Muscle of back (tissue), 11 donors: Measurements from ENCODE around the gene UBD. TPM values are rescaled to one million over a fixed set of nuclear protein-coding genes. Genes with fewer than 3 reads are reported as not detected.

ENCODE experiments used
- DNase-seq, 3 donors: peaks; one replicate each; pipeline versions ENCODE4 v3.0.0 to v3.0.0-alpha.2; 2013
- polyA plus RNA-seq, 10 donors: library from polyadenylated mRNA; unstranded; fragments of 120-200 nt; gene quantifications; one replicate each; pipeline ENCODE4 v1.2.1, GENCODE V29; 2013; ENCODE audit not compliant: insufficient read length in 10 of 10

Gene UBD
- polyA plus RNA-seq, 10 donors = 0.15 to 3.7 (median 0.38) TPM

DNA sequence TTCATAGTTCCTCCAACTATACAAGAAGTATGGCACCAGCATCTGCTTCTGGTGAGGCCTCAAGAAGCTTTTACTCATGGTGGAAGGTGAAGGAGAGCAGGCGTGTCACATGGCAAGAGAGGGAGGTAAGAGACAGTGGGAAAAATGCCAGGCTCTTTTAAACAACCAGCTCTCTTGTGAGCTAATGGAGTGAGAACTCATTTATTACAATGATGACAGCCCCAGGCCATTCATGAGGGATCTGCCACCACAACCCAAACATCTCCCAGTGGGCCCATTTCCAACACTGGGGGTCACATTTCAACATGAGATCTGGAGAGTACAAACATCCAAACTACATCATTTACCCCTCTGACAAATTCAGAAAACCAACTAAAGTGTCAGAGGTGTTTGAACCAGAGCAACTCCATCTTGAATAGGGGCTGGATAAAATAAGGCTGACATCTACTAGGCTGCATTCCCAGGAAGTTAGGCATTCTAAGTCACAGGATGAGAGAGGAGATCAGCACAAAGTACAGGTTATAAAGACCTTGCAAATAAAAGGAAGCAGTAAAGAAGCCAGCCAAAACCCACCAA is 2.2 kb upstream of the UBD start:
- DNase-seq = no peak

DNA sequence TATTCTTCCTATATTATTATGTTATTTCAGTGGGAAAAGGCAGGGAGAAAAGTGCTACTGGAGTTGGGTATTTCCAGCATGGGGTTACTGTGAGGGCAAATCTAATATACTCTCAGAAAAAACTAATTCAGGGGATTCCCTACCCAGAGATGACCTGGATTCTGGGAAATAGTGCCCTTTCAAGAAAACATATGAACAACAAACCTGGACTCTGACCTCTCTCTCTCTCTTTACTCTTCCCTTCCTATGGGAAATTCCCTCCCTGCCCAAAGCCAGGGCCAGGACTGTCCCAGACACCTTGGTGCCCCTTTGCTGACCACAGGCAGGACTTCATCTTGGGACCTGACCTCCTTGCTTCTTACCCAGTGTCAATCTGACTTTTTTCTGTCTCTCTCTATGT is 1.6 kb upstream of the UBD start:
- DNase-seq = no peak

DNA sequence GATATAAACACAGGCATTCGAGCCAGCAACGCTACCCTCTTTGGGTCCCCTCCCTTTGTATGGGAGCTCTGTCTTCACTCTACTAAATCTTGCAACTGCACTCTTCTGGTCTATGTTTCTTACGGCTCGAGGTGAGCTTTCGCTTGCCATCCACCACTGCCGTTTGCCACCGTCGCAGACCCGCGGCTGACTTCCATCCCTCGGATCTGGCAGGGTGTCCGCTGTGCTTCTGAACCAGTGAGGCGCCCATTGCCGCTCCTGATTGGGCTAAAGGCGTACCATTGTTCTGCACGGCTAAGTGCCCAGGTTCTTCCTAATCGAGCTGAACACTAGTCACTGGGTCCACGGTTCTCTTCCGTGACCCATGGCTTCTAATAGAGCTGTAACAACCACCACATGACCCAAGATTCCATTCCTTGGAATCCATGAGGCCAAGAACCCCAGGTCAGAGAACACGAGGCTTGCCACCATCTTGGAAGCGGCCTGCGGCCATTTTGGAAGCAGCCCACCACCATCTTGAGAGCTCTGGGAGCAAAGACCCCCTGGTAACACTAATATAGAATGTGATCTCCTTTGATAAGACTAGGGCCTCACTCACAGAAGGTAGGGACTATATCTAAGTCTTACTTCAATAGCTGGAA is 973 bp downstream of the UBD start:
- no peak for DNase-seq

DNA sequence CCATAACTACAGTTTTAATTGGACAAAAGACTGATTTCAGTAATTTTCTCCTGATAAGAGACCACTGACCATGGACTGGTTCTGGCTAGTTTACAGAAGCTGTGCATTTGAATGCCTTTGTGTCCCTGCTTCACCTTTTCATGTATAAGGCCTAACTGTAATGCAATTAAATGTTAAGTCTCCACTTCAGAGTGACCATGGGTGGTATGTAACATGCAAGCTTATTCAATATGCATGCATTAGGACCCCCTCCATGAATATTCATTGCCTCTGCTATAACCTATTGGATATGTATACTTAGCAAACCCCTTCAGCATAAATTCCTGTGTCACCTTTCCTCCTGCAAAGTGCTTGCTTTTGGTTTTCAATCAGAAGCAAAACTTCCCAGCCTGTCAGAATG is 2.2 kb downstream of the UBD start:
- no peak for DNase-seq

DNA sequence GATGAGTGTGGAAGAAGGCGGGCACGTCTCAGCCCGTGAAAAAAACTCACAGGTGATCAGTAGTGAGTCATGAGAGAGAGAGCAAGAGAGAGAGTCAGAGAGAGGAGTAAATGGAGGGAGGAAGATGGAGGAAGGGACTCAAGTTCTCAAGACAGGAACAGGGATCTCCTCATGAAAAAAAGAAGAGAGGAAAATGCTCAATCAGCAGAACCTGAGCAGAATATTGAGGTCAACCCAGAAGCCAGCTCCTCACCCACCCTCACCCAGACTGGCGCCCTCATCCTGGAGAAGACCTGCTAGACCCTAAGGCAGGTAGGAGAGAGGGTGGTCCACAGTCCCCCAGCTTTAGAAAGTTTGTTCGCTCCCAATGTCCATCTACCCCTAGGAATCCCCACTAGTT is 4.8 kb downstream of the UBD start:
- no peak for DNase-seq

DNA sequence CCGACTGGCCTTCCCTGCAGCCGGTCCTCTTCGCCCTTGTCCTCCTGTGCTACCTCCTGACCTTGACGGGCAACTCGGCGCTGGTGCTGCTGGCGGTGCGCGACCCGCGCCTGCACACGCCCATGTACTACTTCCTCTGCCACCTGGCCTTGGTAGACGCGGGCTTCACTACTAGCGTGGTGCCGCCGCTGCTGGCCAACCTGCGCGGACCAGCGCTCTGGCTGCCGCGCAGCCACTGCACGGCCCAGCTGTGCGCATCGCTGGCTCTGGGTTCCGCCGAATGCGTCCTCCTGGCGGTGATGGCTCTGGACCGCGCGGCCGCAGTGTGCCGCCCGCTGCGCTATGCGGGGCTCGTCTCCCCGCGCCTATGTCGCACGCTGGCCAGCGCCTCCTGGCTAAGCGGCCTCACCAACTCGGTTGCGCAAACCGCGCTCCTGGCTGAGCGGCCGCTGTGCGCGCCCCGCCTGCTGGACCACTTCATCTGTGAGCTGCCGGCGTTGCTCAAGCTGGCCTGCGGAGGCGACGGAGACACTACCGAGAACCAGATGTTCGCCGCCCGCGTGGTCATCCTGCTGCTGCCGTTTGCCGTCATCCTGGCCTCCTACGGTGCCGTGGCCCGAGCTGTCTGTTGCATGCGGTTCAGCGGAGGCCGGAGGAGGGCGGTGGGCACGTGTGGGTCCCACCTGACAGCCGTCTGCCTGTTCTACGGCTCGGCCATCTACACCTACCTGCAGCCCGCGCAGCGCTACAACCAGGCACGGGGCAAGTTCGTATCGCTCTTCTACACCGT is 6.1 kb downstream of the UBD start:
- peak; percentile 2 to 71 (median 52) for DNase-seq

DNA sequence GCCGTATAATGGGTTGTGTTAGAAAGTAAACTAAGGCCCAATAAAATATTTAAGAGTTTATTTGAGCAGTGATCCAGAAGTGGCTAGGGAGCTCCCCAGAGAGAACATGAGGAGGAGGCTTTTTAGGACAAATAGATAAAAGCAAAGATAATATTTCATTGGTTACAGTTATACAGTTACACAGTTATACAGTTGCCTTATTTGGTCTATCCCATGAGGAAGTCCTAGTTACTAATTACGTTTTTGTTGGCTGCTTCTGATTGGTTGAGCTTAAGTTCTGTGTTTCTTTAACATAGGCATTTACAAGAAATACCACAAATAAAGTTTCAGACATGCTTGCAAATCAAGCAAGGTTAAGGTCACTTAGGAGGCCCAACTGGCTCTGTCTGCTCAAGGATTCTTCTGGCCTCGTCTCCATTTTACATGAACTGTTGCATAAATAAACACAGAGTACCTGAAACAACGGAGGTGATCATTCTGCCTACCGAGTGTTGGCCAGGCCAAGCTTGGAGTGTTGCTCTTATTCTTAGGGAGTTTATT is 7.0 kb downstream of the UBD start:
- peak; percentile 37 to 75 (median 55) for DNase-seq

DNA sequence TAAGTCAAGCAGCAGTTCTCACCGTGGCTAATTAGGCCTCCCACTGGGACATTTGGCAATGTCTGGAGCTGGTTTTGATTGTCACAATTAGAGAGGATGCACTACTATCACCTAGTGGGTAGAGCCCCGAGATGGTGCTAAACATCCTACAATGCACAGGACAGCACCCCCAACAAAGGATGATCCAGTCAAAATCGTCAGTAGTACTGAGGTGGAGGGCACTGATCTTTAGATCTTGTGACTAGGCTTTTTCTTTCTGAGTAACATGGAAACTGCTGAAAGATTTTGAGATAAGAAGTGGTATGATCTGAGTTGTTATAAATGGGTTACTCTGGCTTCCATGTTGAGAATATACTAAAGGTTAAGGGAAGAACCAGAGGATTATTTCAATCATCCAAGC is 12.0 kb downstream of the UBD start:
- no peak for DNase-seq

DNA sequence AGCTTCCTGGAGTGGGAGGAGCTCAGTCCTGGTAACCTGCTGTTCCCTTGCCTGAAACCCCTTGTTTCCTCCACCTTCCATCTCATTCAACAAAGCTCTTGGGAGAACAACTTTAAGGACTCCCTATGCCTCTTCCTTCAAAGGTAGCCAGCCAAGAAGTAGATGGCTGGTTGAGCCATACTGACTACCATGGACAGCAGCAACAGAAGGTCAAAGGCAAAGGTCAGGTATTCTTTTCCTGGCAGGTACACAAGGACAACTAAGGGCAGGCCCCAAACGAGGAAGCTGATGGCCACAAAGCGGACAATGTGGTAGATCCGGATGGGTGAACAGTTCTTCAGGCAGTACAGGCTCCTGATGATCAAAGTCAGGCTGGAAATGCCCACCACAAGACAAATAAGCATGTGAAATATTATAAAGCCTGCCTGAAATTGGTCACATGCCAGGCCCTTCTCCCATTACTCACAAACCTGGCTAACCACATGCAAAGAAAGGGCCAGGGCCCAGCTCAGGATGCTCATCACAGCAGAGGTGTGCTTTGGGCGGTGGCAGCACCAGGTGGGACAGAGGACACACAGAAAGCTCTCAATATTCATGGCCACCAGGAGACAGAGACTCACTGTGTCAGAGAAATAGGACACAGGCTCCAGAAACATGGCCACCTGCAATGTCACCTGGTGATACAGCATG is 21.7 kb downstream of the UBD start:
- no peak for DNase-seq

DNA sequence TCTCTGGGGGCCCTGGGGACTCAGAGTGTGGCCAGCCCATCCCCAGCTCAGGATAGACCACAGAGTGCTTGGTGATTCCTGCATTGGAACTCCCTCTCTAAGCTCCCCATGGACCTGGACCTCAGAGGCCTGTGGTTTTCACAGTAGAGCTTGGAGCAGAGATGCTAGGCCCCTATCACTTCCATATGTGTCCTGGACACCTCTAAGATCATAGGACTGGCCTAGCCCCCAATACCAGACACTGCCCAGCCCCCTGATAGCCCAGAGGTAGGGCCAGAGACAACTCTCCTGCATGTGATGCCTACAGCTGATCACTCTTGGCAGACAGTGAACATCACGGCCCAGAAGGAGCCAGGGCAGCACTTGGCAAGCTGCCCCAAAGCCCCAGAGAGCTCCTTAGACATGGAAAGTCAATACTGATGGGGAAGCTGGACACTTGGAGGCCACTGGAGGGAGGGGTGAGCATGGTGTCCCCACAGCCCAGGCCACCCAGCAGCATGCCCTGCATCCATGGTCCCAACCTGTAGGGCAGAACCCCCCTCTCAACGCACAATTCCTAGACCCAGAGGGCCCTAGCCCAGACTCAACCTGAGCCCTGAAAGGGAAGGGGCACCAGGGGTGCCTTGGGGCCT is 27.1 kb downstream of the UBD start:
- no peak for DNase-seq

DNA sequence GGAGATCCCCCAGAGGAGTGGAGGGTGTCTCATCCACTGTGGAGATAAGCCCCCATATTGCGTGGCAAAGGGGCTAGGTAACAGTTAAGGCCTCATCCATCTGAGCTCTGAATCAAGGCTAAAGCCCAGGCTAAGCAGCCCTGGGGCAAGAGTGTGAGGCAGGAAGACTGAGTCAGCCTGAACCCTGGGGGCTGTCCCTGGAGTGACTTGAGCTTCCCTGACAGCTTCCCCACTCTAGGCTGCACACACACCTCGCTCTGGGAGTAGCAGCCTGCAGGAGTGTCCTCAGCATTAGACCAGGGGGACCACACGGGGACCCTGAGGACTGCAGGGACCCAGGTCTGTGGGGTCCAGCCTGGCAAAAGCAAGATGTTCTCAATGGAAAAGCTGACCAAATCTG is 27.9 kb downstream of the UBD start:
- no peak for DNase-seq

DNA sequence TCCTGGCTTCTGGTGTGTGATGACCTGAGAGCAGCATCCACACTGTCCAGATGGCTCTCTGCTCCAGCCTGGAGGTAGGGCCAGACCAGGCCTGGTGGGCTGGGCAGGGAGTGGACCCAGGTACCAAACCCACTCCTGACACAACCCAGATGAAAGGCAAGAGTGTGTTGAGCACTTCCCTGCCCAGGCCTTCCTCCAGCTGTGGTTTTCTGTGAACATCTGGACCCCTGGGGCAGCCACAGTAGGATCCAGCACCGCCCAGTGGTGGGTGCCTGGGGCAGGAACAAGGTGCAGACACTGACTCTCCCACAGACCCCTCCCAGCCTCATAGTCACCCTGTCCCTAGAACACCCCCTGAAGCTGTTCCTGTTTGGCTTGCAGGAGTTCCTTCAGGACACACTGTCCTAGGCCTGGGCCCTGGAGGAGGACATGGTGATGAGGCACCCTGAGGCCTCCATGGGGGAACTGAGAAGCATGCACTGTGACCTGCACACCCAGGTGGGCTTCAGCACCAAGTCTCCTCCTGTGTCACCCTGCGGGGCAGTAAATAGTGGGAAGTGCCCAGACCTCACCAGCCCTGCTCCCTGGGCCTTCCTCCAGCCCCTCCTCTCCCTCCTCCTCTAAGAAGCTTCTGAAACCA is 28.7 kb downstream of the UBD start:
- no peak for DNase-seq

DNA sequence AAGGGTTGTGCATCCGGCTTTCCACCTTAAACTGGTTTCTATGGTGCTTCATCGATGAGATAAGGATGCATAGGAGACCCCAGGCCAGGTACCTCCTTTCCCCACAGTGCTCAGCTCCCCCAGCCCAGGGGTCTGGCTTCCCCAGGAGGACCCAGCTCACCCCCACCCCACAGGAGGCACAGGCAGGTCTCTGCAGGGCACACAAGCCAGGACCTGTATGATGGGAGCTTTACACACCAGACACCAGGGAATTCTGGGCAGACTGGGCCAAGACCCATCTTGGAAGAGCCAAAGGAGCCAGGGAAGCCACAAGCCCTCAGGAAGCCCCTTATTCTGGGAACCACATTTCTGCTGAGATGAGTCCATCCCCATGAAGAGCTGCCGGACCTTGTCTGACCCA is 29.6 kb downstream of the UBD start:
- no peak for DNase-seq

DNA sequence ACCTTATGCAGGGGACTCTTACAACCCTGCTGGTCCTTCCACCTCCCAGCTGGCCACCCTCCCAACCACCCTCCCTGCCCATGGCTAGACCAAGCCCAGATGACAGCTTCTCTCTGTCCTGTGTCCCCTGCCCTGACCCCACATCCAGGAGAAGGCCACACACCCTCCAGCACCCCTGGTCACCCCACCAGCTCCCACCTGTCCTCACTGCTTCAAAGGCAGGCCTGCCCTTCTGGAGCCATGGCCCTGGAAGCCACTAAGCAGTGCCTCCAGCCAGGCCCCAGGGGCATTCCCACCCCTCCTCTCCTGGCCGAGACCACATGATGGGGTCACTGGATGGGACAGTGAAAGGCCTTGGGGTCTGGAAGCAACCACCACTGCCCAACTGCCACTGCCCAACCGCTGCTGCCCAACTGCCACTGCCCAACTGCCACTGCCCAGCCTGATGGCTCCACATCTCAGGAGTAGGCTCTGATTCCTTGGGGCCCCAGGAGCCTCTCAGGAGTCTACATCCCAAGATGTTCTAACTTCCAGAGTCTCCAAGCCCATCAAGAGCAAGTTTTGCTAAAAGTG is 30.5 kb downstream of the UBD start:
- DNase-seq = no peak

DNA sequence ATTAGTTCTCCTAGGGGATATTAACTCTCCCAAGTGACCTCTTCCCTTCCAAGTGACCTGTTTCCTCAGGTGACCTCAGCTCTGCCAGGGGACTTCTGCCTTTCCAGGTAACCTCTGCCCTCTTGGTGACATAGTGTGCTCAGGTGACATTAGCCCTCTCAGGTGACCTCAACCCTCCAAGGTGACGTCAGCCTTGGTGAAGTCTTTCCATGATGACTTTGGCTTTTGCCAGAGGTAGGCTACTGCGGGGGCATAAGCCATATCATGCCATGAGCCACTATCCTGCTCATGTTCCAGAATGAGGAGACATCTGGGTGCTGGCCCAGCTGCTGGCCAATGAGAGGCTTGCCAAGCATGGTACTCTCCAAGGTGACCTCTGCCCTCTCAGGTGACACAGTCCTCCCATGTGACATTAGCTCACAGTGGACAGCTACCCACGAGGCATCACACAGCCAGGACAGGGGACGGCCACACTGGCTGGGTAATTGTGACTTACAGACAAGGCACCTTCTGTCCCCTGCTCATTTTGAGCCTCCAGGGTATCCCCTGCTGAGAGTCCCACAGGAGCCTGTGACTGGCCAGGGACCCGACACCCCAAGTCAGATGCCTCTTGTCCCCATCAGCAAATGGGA is 31.1 kb downstream of the UBD start:
- no peak for DNase-seq

DNA sequence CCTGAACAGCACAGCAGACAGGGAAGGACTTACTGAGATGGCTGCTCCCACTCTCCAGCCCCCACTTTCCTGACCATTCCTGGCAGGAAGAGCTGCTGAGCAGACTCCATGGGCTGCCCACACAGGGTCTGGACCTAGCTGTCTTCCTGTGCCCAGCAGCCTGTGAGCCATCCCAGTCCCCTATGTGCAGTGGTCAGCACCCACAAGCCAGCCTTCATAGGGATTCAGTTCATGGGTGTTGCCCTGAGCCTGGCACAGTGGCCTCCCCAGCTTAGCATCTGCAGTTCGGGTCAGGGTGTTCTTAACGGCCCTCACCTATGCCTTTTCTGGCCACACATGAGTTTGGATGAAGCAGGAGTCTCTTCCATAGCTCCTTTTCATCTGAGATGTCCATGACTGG is 32.0 kb downstream of the UBD start:
- DNase-seq = no peak

DNA sequence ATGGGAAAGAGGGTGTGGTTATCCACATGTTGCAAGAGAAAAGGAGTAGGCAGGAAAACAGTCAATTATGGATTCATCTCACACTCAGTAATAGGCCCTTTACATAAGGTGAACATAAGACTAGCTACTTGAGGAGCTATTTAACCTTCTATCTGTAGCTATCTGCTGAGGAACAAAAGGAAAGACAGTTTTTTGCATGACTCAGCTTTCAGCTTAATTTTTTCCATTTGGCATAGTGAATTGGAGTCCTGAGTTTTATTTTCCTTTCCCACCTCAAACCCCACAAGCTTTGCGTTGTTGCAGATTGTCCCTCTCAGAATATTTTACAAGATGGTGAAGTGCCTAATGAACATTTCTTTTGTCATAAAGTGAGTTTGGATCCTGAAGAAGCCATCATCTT is 32.4 kb downstream of the UBD start:
- DNase-seq = no peak

DNA sequence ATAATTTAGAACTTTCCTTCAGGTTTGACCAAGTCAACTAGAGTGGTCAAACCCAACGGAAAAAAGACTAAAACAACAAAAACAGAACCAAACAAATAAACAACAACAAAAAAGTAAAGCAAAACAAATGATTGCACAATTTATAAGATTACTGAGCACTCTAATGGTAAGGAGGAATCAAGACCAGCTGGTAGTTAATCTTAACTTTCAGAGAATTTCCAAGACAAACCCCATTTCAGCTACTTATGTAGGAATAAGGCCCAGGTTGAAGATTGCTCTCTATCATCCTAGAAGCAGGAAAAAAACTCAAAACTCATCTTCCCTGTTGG is 34.3 kb downstream of the UBD start:
- DNase-seq = no peak

DNA sequence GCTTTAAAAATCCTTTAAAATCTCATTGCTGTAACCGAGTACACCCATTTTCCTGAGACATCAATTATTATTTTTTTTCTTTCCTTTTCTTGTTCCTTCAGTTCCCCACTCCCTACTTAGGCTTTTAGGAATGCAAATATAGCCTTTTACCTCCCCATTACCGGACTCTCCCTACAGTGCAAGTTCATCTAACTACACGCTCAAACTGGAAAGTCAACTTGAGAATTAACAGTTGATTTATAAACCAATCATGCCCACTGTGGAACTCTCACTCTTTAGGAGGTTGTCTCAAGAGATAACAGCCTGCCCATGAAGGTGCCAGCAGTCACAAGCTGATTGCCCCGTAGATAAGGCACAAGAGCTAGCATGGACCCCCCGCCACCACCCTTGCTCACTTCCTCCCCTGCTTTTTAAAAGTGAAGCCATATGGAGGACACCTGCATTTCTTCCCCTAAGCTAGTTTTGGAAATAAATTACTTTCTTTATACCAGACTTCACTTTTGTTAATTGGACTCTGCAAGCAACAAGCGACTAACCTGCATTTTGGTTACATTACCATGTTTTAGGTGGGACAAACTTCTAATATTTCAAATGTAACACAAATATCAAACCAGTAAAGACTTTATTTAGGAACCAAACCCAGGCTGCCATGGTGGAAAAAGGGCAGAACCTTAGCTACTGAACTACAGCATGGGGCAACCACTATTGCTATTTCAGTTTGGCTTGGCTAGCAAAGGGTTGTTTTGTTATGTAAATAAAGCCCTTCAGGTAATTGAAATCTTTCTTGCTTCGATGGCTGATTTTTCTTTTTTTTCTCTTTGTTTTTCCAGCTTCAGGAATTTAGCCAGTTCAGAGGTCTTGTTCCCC is 34.9 kb downstream of the UBD start:
- DNase-seq = no peak

DNA sequence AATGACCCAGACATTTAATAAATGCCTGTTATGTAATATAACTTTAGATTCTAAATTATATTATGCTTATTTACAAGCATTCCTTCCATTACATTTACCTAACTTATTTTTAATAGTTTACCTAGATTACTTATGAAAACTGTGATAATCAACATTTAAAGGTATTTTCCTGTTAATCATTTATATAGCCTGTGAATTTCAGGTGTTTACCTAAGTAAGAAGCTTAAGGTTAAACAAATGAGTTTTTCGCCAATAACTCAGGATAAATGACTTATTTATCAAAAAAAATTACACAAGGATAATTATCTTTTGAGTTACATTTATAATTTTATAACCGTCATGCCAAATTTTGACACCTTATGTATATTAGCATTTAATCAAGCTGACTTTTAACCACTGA is 35.5 kb downstream of the UBD start:
- DNase-seq = no peak
